NCI-H748 treated with DMSO at 0.1 percent for 48 hours (cell line): ENCODE data around the gene C5orf52.
"Not testable (repeated sequence)": the region's sequence is repeated elsewhere in the genome, so short reads cannot be mapped to it uniquely, and the experiment has no call there.

Experiments
- DNase-seq: peaks from one replicate; lab custom pipeline; 2025; lab: John Stamatoyannopoulos, UW

Gene C5orf52

GRCh38 chr5:157670662-157671591, at the start of gene C5orf52:
TSS of gene C5orf52 (plus strand) at chr5:157671533. CDS start at chr5:157671615, 82 bp downstream.
- DNase-seq: peak; percentile 51

- no peak for DNase-seq
These were observed 47.2 kb upstream of the C5orf52 start for GRCh38 chr5:157624144-157624543.

- no peak for DNase-seq
These were observed 44.5 kb upstream of the C5orf52 start for GRCh38 chr5:157626831-157627230.

GRCh38 chr5:157630341-157630740, 41.0 kb upstream of the C5orf52 start:
- no peak for DNase-seq

GRCh38 chr5:157640406-157641066, 30.8 kb upstream of the C5orf52 start:
- DNase-seq: no peak

GRCh38 chr5:157648275-157648990, 22.9 kb upstream of the C5orf52 start:
- no peak for DNase-seq

- no peak for DNase-seq
These were observed 22.2 kb upstream of the C5orf52 start for GRCh38 chr5:157649101-157649500.

- no peak for DNase-seq
These were observed 20.2 kb upstream of the C5orf52 start for GRCh38 chr5:157650991-157651611.

GRCh38 chr5:157651623-157652376, 19.5 kb upstream of the C5orf52 start:
- DNase-seq: no peak

GRCh38 chr5:157652377-157652692, 19.0 kb upstream of the C5orf52 start, which contains the start of gene SOX30:
TSS of gene SOX30 (minus strand) at chr5:157652438. CDS start at chr5:157652078, 360 bp downstream.
- no peak for DNase-seq

- DNase-seq: no peak
These were observed 13.8 kb upstream of the C5orf52 start for GRCh38 chr5:157657516-157657915.

- no peak for DNase-seq
These were observed 12.4 kb upstream of the C5orf52 start for GRCh38 chr5:157658893-157659292.

GRCh38 chr5:157659868-157660660, 11.3 kb upstream of the C5orf52 start:
- DNase-seq: no peak

GRCh38 chr5:157665467-157666070, 5.8 kb upstream of the C5orf52 start:
- DNase-seq: no peak

GRCh38 chr5:157668356-157668755, 3.0 kb upstream of the C5orf52 start:
- no peak for DNase-seq

- DNase-seq: no peak
These were observed 1.6 kb upstream of the C5orf52 start for GRCh38 chr5:157669701-157670097.

- no peak for DNase-seq
These were observed 428 bp downstream of the C5orf52 start for GRCh38 chr5:157671592-157672330.

GRCh38 chr5:157672976-157673375, 1.6 kb downstream of the C5orf52 start:
- DNase-seq: no peak

- not testable (repeated sequence) for DNase-seq
These were observed 3.0 kb downstream of the C5orf52 start for GRCh38 chr5:157674351-157674750.
